ENCODE measurements around the gene GABBR1.

The GABBR1 gene

DNA sequence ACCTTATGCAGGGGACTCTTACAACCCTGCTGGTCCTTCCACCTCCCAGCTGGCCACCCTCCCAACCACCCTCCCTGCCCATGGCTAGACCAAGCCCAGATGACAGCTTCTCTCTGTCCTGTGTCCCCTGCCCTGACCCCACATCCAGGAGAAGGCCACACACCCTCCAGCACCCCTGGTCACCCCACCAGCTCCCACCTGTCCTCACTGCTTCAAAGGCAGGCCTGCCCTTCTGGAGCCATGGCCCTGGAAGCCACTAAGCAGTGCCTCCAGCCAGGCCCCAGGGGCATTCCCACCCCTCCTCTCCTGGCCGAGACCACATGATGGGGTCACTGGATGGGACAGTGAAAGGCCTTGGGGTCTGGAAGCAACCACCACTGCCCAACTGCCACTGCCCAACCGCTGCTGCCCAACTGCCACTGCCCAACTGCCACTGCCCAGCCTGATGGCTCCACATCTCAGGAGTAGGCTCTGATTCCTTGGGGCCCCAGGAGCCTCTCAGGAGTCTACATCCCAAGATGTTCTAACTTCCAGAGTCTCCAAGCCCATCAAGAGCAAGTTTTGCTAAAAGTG is 103.9 kb downstream of the GABBR1 start:
- no peak for DNase-seq (ENCODE audit: low read depth in 2 of 2, low spot score in 1 of 2)

DNA sequence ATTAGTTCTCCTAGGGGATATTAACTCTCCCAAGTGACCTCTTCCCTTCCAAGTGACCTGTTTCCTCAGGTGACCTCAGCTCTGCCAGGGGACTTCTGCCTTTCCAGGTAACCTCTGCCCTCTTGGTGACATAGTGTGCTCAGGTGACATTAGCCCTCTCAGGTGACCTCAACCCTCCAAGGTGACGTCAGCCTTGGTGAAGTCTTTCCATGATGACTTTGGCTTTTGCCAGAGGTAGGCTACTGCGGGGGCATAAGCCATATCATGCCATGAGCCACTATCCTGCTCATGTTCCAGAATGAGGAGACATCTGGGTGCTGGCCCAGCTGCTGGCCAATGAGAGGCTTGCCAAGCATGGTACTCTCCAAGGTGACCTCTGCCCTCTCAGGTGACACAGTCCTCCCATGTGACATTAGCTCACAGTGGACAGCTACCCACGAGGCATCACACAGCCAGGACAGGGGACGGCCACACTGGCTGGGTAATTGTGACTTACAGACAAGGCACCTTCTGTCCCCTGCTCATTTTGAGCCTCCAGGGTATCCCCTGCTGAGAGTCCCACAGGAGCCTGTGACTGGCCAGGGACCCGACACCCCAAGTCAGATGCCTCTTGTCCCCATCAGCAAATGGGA is 104.6 kb downstream of the GABBR1 start:
- no peak for DNase-seq (ENCODE audit: low read depth in 2 of 2, low spot score in 1 of 2)

- no peak for DNase-seq (ENCODE audit: low read depth in 2 of 2, low spot score in 1 of 2)
Observed at GRCh38 chr6:29527564-29527963, 105.4 kb downstream of the GABBR1 start.

DNA sequence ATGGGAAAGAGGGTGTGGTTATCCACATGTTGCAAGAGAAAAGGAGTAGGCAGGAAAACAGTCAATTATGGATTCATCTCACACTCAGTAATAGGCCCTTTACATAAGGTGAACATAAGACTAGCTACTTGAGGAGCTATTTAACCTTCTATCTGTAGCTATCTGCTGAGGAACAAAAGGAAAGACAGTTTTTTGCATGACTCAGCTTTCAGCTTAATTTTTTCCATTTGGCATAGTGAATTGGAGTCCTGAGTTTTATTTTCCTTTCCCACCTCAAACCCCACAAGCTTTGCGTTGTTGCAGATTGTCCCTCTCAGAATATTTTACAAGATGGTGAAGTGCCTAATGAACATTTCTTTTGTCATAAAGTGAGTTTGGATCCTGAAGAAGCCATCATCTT is 105.9 kb downstream of the GABBR1 start:
- DNase-seq (ENCODE audit: low read depth in 2 of 2, low spot score in 1 of 2): no peak

DNA sequence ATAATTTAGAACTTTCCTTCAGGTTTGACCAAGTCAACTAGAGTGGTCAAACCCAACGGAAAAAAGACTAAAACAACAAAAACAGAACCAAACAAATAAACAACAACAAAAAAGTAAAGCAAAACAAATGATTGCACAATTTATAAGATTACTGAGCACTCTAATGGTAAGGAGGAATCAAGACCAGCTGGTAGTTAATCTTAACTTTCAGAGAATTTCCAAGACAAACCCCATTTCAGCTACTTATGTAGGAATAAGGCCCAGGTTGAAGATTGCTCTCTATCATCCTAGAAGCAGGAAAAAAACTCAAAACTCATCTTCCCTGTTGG is 107.7 kb downstream of the GABBR1 start:
- DNase-seq (ENCODE audit: low read depth in 2 of 2, low spot score in 1 of 2): no peak

- DNase-seq (ENCODE audit: low read depth in 2 of 2, low spot score in 1 of 2): no peak
Observed at GRCh38 chr6:29524444-29525310, 108.3 kb downstream of the GABBR1 start.

GRCh38 chr6:29524044-29524443 is 108.9 kb downstream of the GABBR1 start:
- DNase-seq (ENCODE audit: low read depth in 2 of 2, low spot score in 1 of 2): no peak

DNA sequence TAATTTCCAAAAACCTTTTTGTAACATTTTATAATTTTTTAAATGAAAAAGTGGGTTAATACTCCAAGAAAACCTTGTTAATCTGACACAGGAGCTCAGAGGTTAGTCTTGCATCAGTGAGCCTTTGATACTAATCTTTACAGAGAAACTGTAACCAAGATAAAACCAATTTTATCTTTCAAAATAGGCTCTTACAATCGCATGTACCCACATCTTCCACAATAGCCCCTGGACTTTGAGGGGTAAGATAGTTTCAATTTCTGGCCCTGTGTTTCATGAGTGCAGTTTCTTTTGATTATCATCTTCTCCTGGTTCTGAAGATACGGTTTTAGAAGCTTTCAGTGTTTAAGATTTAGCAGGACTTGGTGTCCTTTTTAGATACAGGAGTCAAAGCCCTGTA is 110.8 kb downstream of the GABBR1 start:
- DNase-seq (ENCODE audit: low read depth in 2 of 2, low spot score in 1 of 2): no peak

DNA sequence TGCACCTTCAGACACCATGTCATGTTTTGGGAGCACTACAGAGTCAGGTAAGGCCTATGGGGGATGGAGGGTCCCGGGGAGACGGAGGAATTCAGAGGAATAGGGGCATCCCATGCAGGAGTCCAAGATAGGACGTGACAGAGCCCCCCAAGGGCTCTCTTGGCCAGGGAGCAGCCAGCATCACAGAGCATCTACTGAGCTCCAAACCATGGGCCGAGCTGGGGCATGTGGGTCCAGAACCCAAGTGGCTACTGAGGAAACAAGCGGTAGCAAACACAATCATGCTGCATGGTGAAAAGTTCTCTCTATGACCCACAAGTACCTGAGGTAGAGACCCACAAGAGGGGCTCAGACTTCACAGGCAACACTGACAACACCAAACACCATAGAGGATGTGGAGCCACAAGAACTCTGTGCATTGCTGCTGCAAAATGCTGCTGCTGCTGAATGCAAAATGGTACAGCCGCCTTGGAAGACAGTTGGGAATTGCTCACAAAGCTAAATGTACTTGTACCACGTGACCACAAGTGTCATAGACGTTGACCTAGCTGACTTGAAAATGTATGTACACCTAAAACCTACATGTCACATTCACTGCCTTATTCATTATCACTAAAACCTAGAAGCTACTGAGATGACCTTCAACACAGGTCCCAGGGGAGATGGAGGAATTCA is 111.8 kb downstream of the GABBR1 start:
- no peak for DNase-seq (ENCODE audit: low read depth in 2 of 2, low spot score in 1 of 2)

DNA sequence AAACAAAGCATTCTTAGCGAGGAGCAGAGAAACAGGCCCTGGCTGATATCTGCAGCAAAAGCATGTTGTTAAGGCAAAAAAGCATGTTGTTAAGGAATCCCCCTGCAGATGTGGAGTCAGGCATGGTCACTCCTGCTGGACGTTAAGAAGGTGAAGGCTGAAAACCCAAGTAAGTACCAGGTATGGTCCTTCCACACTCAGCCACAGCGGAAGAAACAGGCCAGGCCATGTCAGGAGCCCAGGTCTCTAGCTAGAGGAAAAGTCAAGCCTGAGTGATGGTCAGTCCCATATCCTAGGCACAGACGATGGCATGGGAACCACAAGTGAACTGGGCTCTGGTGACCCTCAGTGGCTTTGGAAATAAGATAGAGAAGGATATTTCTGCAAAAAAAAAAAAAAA is 112.8 kb downstream of the GABBR1 start:
- DNase-seq (ENCODE audit: low read depth in 2 of 2, low spot score in 1 of 2): no peak

- DNase-seq (ENCODE audit: low read depth in 2 of 2, low spot score in 1 of 2): no peak
Observed at GRCh38 chr6:29519291-29520010, 113.5 kb downstream of the GABBR1 start.

GRCh38 chr6:29517728-29518440 is 115.1 kb downstream of the GABBR1 start:
- no peak for DNase-seq (ENCODE audit: low read depth in 2 of 2, low spot score in 1 of 2)

- no peak for DNase-seq (ENCODE audit: low read depth in 2 of 2, low spot score in 1 of 2)
Observed at GRCh38 chr6:29517245-29517644, 115.7 kb downstream of the GABBR1 start.

- DNase-seq (ENCODE audit: low read depth in 2 of 2, low spot score in 1 of 2): no peak
Observed at GRCh38 chr6:29516108-29516507, 116.9 kb downstream of the GABBR1 start.

DNA sequence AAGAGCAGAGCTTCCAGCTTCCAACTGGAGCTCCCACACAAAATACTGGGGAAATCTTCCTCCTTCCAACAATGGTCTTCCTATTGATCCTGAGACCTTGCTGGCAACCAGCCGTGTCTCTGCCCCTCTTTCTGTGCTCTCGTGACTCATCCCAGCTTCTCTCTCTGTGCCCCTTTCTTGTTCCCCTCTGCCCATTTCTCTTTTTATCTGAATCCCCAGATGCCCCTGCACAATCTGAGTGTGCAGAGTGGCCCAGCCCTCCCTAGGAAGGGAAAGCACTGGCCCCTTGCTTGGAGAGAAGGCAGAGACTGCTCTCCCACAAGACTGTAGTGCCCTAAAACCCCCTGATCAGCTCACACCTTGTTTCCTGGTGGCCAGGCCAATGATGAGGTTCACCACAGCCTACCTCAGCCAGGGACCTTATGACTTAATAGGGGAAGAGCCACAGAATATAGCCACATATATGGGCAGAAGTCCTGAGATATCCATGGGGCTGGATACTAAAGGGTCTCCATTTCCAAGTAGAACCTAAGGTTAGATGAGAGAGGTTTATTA is 122.2 kb downstream of the GABBR1 start:
- no peak for DNase-seq (ENCODE audit: low read depth in 2 of 2, low spot score in 1 of 2)

DNA sequence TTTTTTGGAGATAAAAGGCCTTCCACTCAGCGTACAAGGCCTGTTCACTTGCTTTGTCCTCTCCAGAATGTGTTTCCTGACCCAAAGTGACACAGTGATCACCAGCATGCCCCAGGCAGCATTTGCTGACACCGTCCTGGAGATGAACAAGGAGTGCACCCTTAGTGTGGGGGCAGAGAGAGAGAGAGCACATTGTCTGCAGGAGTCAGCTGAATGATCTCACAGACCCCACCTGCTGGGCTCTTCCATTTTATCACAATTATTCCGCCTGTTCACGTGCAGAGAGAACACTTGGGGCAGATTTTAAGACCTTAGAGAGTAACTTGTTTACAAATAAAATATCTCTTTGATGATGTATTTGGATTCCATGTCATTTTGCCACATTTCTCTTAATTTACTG is 122.8 kb downstream of the GABBR1 start:
- no peak for DNase-seq (ENCODE audit: low read depth in 2 of 2, low spot score in 1 of 2)
